ENCODE measurements around the gene TJAP1. TPM values are rescaled to one million over a fixed set of nuclear protein-coding genes. Genes with fewer than 3 reads are reported as not detected.
A peak's percentile ranks its signal among the peaks of the same experiment; 100 is the strongest.

Gene TJAP1
- total and polyA plus RNA-seq, 12 donors, result 13.0 to 29.7 (median 19.6) TPM

- peak overlapping the region; percentile 12 to 93 (median 70) for H3K4me3 ChIP-seq
- 7 to 10% methylated on average over 56 to 69 of the region's 69 CpGs for WGBS, 2 donors
- peaks cover 0 to 27% (median 0%) of the 10 kb centered on the region in 7 donors for H3K27me3 ChIP-seq
- peak in 1 of 8 donors; percentile 0 for ATAC-seq
- H3K9me3 ChIP-seq, result no peaks in the 10 kb centered on the region
- H3K36me3 ChIP-seq, result peaks cover 0 to 56% (median 34%) of the 10 kb centered on the region in 9 donors
- peak overlapping the region in 8 of 10 donors; percentile 61 to 79 (median 70) for H3K27ac ChIP-seq
- TF ChIP-seq CTCF (IDR thresholded peaks at IDR 0.05), result no peak
- DNase-seq, result no peak
- H3K4me1 ChIP-seq, result peaks cover 17 to 71% (median 56%) of the 10 kb centered on the region in 9 donors
- intact Hi-C loops (cut with DNase I), result loop anchor here in 8 of 10 donors (5.0 to 10.0 kb wide), 7 partner anchors 42 to 325 kb away; partner anchors contain the start of gene CUL9 (in 1 of the 8)
Observed at GRCh38 chr6:43509142-43509983, 32.0 kb downstream of the TJAP1 start.

DNA sequence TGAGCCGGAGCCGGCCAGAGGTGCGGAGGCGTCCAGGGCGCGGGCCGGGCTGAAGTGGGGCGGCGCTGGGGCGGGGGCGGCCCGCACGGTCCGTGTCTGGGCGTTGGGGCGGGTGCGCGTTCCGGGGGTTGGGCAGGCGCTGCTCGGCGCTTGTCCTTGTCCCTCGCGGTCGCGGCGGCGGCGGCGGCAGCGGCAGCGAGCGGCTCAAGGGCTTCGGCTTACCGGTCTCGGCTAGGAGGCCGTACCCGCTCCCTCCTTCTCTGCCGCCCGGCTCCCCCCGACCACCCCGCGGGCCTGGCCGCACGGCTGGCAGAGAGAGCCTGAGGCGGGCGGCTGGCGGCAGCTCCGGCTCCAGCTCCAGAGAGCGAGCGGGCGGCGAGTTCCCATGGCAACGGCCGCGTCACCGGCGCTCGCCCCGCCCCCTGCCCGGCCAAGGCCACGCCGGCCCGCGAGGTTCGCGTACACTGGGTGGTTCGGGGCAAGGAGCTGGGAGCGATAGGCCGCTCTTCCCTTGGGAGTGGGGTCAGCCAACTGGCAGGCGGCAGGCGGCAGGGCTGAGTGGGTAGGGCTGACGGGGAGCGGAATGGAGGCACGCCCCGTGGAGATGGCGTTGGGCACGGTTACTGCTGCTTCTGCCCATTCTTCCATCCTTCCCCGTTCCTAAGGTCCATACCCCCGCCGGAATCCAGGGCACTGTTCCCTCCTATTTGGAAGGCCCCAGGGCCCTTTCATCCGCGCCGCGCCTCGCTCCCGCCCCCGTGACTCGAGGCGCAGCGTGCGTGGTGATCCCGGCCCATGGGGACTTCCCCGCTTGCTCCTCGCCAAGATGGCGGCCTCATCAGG lies 32.8 kb downstream of the TJAP1 start, which contains the start of gene LRRC73:
Gene LRRC73 (minus strand): TSS at position 363 of the 843 bp plus-strand sequence. CDS start 561 bp downstream, outside the sequence.
- H3K9me3 ChIP-seq, result no peaks in the 10 kb centered on the region
- ATAC-seq (peak; percentile 75 to 90 (median 79)), DNase-seq (peak; percentile 84 to 94)
- H3K36me3 ChIP-seq, result peaks cover 0 to 56% (median 35%) of the 10 kb centered on the region in 9 donors
- no peak for TF ChIP-seq CTCF (IDR thresholded peaks at IDR 0.05)
- peaks cover 17 to 79% (median 64%) of the 10 kb centered on the region in 9 donors for H3K4me1 ChIP-seq
- intact Hi-C loops (cut with DNase I), result loop anchor here in 9 of 10 donors (5.0 to 10.0 kb wide), 7 partner anchors 43 to 325 kb away; partner anchors contain the start of gene CUL9 (in 1 of the 9)
- H3K27me3 ChIP-seq, result peaks cover 0 to 27% (median 0%) of the 10 kb centered on the region in 7 donors
- peak within 1 kb of the TSS in 9 of 10 donors; percentile 61 to 79 (median 73) for H3K27ac ChIP-seq
- 6 to 7% methylated on average over 80 to 95 of the region's 96 CpGs for WGBS, 2 donors
- H3K4me3 ChIP-seq, result peak within 1 kb of the TSS; percentile 49 to 93 (median 70)

GRCh38 chr6:43510827-43511163 lies 33.4 kb downstream of the TJAP1 start:
- Histone ChIP-seq H3K9me3 (no peaks in the 10 kb centered on the region), H3K27me3 (peaks cover 0 to 27% (median 0%) of the 10 kb centered on the region in 7 donors), H3K27ac (peak overlapping the region in 9 of 10 donors; percentile 61 to 79 (median 73)), H3K36me3 (peaks cover 0 to 56% (median 34%) of the 10 kb centered on the region in 9 donors), H3K4me3 (peak overlapping the region in 7 of 10 donors; percentile 67 to 93 (median 74)), H3K4me1 (peaks cover 18 to 85% (median 70%) of the 10 kb centered on the region in 9 donors)
- no peak for DNase-seq
- TF ChIP-seq CTCF (IDR thresholded peaks at IDR 0.05), result no peak
- intact Hi-C loops (cut with DNase I), result loop anchor here in 1 of 10 donors (10.0 kb wide), 1 partner anchor 246 kb away; no protein-coding TSS in a partner anchor
- ATAC-seq, result peak in 6 of 8 donors; percentile 1 to 22 (median 6)
- WGBS, 2 donors, result 75 to 80% methylated on average over 10 of the region's 10 CpGs

Measured in heart right ventricle (tissue), 16 donors.